ENCODE results near the gene C2orf49. TPM values are rescaled to one million over a fixed set of nuclear protein-coding genes. Genes with fewer than 3 reads are reported as not detected.

Gene C2orf49
- total RNA-seq, 2 donors from 2014 or later: 18.1 to 22.2 TPM

- no peaks in the 10 kb centered on the region for H3K4me1 Mint-ChIP-seq
- peak; percentile 23 for TF ChIP-seq CTCF (conservative IDR thresholded peaks at IDR 0.05)
- peaks cover 65% of the 10 kb centered on the region for H3K36me3 ChIP-seq (ENCODE audit: control insufficient read depth, insufficient read depth, low read length)
Observed at GRCh38 chr2:105384216-105384615, 46.9 kb downstream of the C2orf49 start.

GRCh38 chr2:105384861-105385260 is 47.5 kb downstream of the C2orf49 start:
- Histone ChIP-seq H3K9ac (ENCODE audit: extremely low read depth, low read length, poor library complexity, severe bottlenecking) (no peak overlapping the region), H3K4me3 (ENCODE audit: low read length) (no peak overlapping the region), H3K9me3 (ENCODE audit: control insufficient read depth, low read length) (no peaks in the 10 kb centered on the region), H3K27ac (ENCODE audit: low read depth, low read length) (no peak overlapping the region), H3K27me3 (ENCODE audit: control insufficient read depth, insufficient read depth, low read length, poor library complexity, severe bottlenecking) (no peaks in the 10 kb centered on the region), H3K4me1 (ENCODE audit: control insufficient read depth, insufficient read depth, low read length) (no peaks in the 10 kb centered on the region), H3K36me3 (ENCODE audit: control insufficient read depth, insufficient read depth, low read length) (peaks cover 68% of the 10 kb centered on the region)
- H3K27ac Mint-ChIP-seq: no peak overlapping the region
- DNase-seq: no peak
- H3K4me1 Mint-ChIP-seq: no peaks in the 10 kb centered on the region
- WGBS, 2 experiments (ENCODE audit: insufficient coverage in 1 of 2, insufficient read length in 1 of 2): 94 to 95% methylated on average over 3 to 5 of the region's 5 CpGs
- no peaks in the 10 kb centered on the region for H3K9me3 Mint-ChIP-seq
- peaks cover 22% of the 10 kb centered on the region for H3K36me3 Mint-ChIP-seq (ENCODE audit: low read depth)
- TF ChIP-seq CTCF (conservative IDR thresholded peaks at IDR 0.05): no peak
- no peaks in the 10 kb centered on the region for H3K27me3 Mint-ChIP-seq (ENCODE audit: insufficient read depth)
- H3K4me3 Mint-ChIP-seq: no peak overlapping the region

More at GRCh38 chr2:105384216-105384615, 46.9 kb downstream of the C2orf49 start:
- DNase-seq: no peak
- peaks cover 19% of the 10 kb centered on the region for H3K36me3 Mint-ChIP-seq (ENCODE audit: low read depth)
- H3K4me3 Mint-ChIP-seq: no peak overlapping the region
- Histone ChIP-seq H3K4me1 (ENCODE audit: control insufficient read depth, insufficient read depth, low read length) (no peaks in the 10 kb centered on the region), H3K27me3 (ENCODE audit: control insufficient read depth, insufficient read depth, low read length, poor library complexity, severe bottlenecking) (no peaks in the 10 kb centered on the region), H3K9ac (ENCODE audit: extremely low read depth, low read length, poor library complexity, severe bottlenecking) (no peak overlapping the region), H3K9me3 (ENCODE audit: control insufficient read depth, low read length) (no peaks in the 10 kb centered on the region), H3K27ac (ENCODE audit: low read depth, low read length) (no peak overlapping the region), H3K4me3 (ENCODE audit: low read length) (no peak overlapping the region)
- no peaks in the 10 kb centered on the region for H3K27me3 Mint-ChIP-seq (ENCODE audit: insufficient read depth)
- 94 to 100% methylated on average over 7 of the region's 7 CpGs for WGBS, 2 experiments (ENCODE audit: insufficient coverage in 1 of 2, insufficient read length in 1 of 2)
- no peak overlapping the region for H3K27ac Mint-ChIP-seq
- H3K9me3 Mint-ChIP-seq: no peaks in the 10 kb centered on the region

- 95% methylated on average over 18 to 20 of the region's 20 CpGs for WGBS, 2 experiments (ENCODE audit: insufficient coverage in 1 of 2, insufficient read length in 1 of 2)
- Histone ChIP-seq H3K4me3 (ENCODE audit: low read length) (no peak overlapping the region), H3K27ac (ENCODE audit: low read depth, low read length) (no peak overlapping the region), H3K4me1 (ENCODE audit: control insufficient read depth, insufficient read depth, low read length) (no peaks in the 10 kb centered on the region), H3K36me3 (ENCODE audit: control insufficient read depth, insufficient read depth, low read length) (peaks cover 59% of the 10 kb centered on the region), H3K27me3 (ENCODE audit: control insufficient read depth, insufficient read depth, low read length, poor library complexity, severe bottlenecking) (no peaks in the 10 kb centered on the region), H3K9ac (ENCODE audit: extremely low read depth, low read length, poor library complexity, severe bottlenecking) (no peak overlapping the region), H3K9me3 (ENCODE audit: control insufficient read depth, low read length) (no peaks in the 10 kb centered on the region)
- no peak for DNase-seq
- no peak for TF ChIP-seq CTCF (conservative IDR thresholded peaks at IDR 0.05)
- H3K4me3 Mint-ChIP-seq: no peak overlapping the region
- H3K4me1 Mint-ChIP-seq: no peaks in the 10 kb centered on the region
- H3K36me3 Mint-ChIP-seq (ENCODE audit: low read depth): peaks cover 22% of the 10 kb centered on the region
- H3K27ac Mint-ChIP-seq: no peak overlapping the region
- no peaks in the 10 kb centered on the region for H3K27me3 Mint-ChIP-seq (ENCODE audit: insufficient read depth)
- H3K9me3 Mint-ChIP-seq: no peaks in the 10 kb centered on the region
Observed at GRCh38 chr2:105385731-105386540, 48.6 kb downstream of the C2orf49 start.
